GM23248 (cell line): ENCODE measurements around the gene ABCB1.

Source experiments
- EZH2 ChIP-seq: fragments of 200-600 bp; sonication (generic); IDR thresholded peaks from 2 replicates; pipeline ENCODE4 v1.6.1; 2018; ENCODE audit warnings: antibody characterized with exemption, mild to moderate bottlenecking; ENCODE audit not compliant: insufficient read depth, poor library complexity, severe bottlenecking
- EZH2phosphoT487 ChIP-seq: fragments of 200-600 bp; sonication (generic); IDR thresholded peaks from 2 replicates; pipeline ENCODE4 v1.6.1; 2018; ENCODE audit warnings: antibody characterized with exemption, moderate library complexity, mild to moderate bottlenecking, low read depth; ENCODE audit not compliant: insufficient read depth

DNA sequence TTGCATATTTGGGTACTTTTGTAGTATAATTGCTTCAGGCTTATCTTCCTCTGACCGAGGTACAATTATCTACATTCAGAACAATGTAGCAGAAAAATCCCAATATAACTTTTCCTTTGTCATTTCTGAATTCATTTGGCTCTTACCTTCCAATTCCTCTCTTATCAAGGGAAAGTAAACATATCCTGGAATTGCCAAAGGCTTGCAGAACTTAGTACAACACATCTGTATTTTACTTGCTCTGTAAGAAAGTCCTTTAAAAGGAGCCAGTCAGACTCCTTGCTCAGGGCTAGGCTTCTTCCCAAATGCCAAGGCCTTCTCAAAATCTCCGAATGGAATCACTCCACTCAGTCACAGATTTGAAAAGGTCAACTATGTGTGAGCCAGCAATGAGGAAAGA lies 81.9 kb downstream of the ABCB1 start:
- TF ChIP-seq EZH2 (no peak), EZH2phosphoT487 (no peak)
